Measurements from ENCODE around the gene XYLT1.

DNA sequence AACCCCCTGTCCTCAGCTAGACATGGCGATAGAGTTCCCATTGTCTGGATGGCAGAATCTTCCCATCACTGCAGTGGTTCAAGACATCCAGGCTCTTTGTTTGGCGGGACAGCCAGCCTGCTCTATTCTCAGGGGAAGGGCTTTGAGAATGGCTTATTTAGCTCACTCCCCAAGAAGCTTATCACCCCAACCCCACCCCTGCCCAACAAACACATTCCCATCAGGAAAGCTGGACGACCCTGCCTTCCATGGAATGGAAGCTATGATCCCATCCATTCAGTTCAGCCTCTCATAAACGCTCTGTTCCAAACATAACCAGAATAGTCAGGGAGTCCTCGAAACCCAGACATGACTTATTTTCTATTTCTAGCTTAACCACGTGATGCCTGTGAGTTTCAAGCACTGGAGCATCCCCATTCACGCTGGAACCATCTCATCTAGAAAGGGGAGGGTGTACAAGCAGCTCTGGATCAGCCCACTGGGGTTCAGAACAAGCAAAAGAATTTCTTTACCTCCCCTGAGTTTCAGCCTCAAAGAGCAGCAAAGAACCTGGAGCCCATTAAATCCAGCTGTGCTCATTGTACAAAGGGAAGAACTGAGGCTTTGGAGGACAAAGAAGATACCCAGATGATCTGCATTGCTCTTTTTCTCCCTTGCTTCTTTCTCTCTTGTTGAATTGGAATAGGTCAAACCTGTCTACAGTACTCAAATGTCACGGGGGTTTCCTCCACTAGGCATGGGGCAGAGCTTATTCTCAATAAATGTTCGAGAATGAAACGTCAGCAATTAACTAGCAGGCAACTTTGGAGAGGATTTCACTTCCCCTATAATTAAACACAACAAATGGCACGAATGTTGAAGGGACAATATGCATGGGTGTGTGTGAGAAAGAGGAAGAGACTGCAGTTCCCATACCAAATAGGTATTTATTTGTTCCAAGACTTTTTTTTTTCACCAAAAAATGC, 93.1 kb downstream of the XYLT1 start:
- TF ChIP-seq, protein P1, sequence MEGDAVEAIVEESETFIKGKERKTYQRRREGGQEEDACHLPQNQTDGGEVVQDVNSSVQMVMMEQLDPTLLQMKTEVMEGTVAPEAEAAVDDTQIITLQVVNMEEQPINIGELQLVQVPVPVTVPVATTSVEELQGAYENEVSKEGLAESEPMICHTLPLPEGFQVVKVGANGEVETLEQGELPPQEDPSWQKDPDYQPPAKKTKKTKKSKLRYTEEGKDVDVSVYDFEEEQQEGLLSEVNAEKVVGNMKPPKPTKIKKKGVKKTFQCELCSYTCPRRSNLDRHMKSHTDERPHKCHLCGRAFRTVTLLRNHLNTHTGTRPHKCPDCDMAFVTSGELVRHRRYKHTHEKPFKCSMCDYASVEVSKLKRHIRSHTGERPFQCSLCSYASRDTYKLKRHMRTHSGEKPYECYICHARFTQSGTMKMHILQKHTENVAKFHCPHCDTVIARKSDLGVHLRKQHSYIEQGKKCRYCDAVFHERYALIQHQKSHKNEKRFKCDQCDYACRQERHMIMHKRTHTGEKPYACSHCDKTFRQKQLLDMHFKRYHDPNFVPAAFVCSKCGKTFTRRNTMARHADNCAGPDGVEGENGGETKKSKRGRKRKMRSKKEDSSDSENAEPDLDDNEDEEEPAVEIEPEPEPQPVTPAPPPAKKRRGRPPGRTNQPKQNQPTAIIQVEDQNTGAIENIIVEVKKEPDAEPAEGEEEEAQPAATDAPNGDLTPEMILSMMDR (IDR thresholded peaks at IDR 0.05), result no peak
- TF ChIP-seq POLR2A (IDR thresholded peaks at IDR 0.05), result no peak
